HepG2 (cell line): ENCODE results near the gene SLC12A5. TPM values are rescaled to one million over a fixed set of nuclear protein-coding genes. Genes with fewer than 3 reads are reported as not detected.

ENCODE experiments used
- ATAC-seq: fragments of 200-7000 bp; cut with Tn5 transposase; 3 replicates; pipeline ENCODE4 v1.9.1; 2020; ENCODE audit warnings: mild to moderate bottlenecking, moderate library complexity
- BruUV-seq: library from RNA; stranded (reverse); fragments of 400-500 nt; replicated peaks from 2 replicates; lab custom pipeline; 2021; lab: Mats Ljungman, UMichigan
- CTCF ChIA-PET: fragments of 300-600 bp; formaldehyde crosslinking; extraction: SDS; loops from one replicate; lab custom pipeline; 2021; ENCODE audit warnings: low total read pairs, inconsistent platforms, low intra/inter-chr PET ratio; lab: Yijun Ruan, JAX
- POLR2A ChIA-PET: fragments of 350-600 bp; sonication (Branson Sonifier 250); formaldehyde crosslinking; loops from one replicate; lab custom pipeline; 2020; ENCODE audit warnings: antibody characterized with exemption, inconsistent platforms; lab: Yijun Ruan, JAX
- DNase-seq: peaks from one replicate; pipeline ENCODE4 v3.0.0-alpha.2; 2015; ENCODE audit warnings: low spot score
- FAIRE-seq: peaks from 3 replicates; lab custom pipeline; 2011; peaks lifted over from hg19 to GRCh38; lab: Jason Lieb, UNC
- H2AFZ ChIP-seq: one replicate; pipeline ENCODE4 v1.6.1; 2011; ENCODE audit warnings: low read length, inconsistent platforms
- H3K27ac ChIP-seq: fragments of 300-600 bp; 3 replicates; pipeline ENCODE4 v1.8.0; 2011; ENCODE audit warnings: mixed run types, mild to moderate bottlenecking, mixed read lengths, low read length, inconsistent platforms; ENCODE audit not compliant: insufficient read depth; ENCODE audit errors: extremely low read length
- H3K27me3 ChIP-seq, 2 experiments: fragments of 200-600 bp in 1 of 2; 2 replicates in 1 of 2; 3 replicates in 1 of 2; pipeline versions ENCODE4 v1.6.0 to v1.8.0; 2011; ENCODE audit warnings: low read length in 2 of 2, mild to moderate bottlenecking in 2 of 2, moderate library complexity in 2 of 2, inconsistent platforms in 1 of 2; ENCODE audit not compliant: insufficient read depth in 2 of 2, control insufficient read depth in 1 of 2
- H3K36me3 ChIP-seq, 2 experiments: fragments of 200-600 bp in 1 of 2; replicated peaks in 1 of 2; 2 replicates in 1 of 2; 3 replicates in 1 of 2; pipeline versions ENCODE4 v1.5.1 to v1.8.0; 2011; ENCODE audit warnings: low read length in 2 of 2, inconsistent platforms in 1 of 2; ENCODE audit not compliant: insufficient read depth in 2 of 2, control insufficient read depth in 1 of 2
- H3K4me1 ChIP-seq: 2 replicates; pipeline ENCODE4 v1.5.1; 2012; ENCODE audit warnings: low read length, inconsistent platforms; ENCODE audit not compliant: insufficient read depth
- H3K4me2 ChIP-seq: 2 replicates; pipeline ENCODE4 v1.6.0; 2011; ENCODE audit warnings: low read depth, low read length, inconsistent platforms
- H3K4me3 ChIP-seq, 3 experiments: fragments of 200-600 bp in 1 of 3; sonication (generic), shearing (Covaris generic) in 1 of 3; replicated peaks in 1 of 3; 2 replicates each; pipeline ENCODE4 v1.5.1; 2011 to 2016; ENCODE audit warnings: low read length in 3 of 3, inconsistent platforms in 2 of 3, low read depth in 2 of 3, mild to moderate bottlenecking in 2 of 3, control low read depth in 1 of 3, mixed read lengths in 1 of 3; ENCODE audit not compliant: insufficient read depth in 1 of 3
- H3K79me2 ChIP-seq: one replicate; pipeline ENCODE4 v1.6.1; 2011; ENCODE audit warnings: low read length, inconsistent platforms; ENCODE audit not compliant: insufficient read depth
- H3K9ac ChIP-seq: 2 replicates; pipeline ENCODE4 v1.6.0; 2011; ENCODE audit warnings: mild to moderate bottlenecking, low read depth, low read length, inconsistent platforms; ENCODE audit not compliant: insufficient read depth
- H3K9me3 ChIP-seq: 2 replicates; pipeline ENCODE4 v1.5.1; 2012; ENCODE audit warnings: mild to moderate bottlenecking, low read length
- H4K20me1 ChIP-seq: 2 replicates; pipeline ENCODE4 v1.6.0; 2011; ENCODE audit warnings: inconsistent platforms, mild to moderate bottlenecking, low read length, moderate library complexity; ENCODE audit not compliant: insufficient read depth
- ATF2 ChIP-seq: sonication (generic); formaldehyde crosslinking; IDR thresholded peaks from 2 replicates; pipeline ENCODE4 v1.4.0; 2020; ENCODE audit warnings: missing genetic modification reagents
- ATM ChIP-seq: fragments of 450-650 bp; IDR thresholded peaks from 2 replicates; pipeline ENCODE4 v1.7.1; 2017; ENCODE audit warnings: mild to moderate bottlenecking, borderline replicate concordance
- CHCHD3 ChIP-seq: sonication (generic); formaldehyde crosslinking; IDR thresholded peaks from 2 replicates; pipeline ENCODE4 v1.8.0; 2022; ENCODE audit warnings: mild to moderate bottlenecking, missing genetic modification reagents, moderate library complexity
- CREBL2 ChIP-seq: sonication (generic); formaldehyde crosslinking; IDR thresholded peaks from 2 replicates; pipeline ENCODE4 v1.8.1; 2023; ENCODE audit warnings: missing genetic modification reagents, mild to moderate bottlenecking, borderline replicate concordance
- HMG20A ChIP-seq: IDR thresholded peaks from 2 replicates; pipeline ENCODE4 v1.6.1; 2016; ENCODE audit warnings: borderline replicate concordance
- HNF1B ChIP-seq: sonication (generic); formaldehyde crosslinking; IDR thresholded peaks from 2 replicates; pipeline ENCODE4 v1.5.1; 2020; ENCODE audit warnings: mild to moderate bottlenecking, moderate library complexity, missing genetic modification reagents
- KDM5B ChIP-seq: sonication (generic); formaldehyde crosslinking; IDR thresholded peaks from 2 replicates; pipeline ENCODE4 v1.4.0; 2020; ENCODE audit warnings: missing genetic modification reagents, mild to moderate bottlenecking, borderline replicate concordance
- MXD4 ChIP-seq: IDR thresholded peaks from 2 replicates; pipeline ENCODE4 v1.6.1; 2016; ENCODE audit warnings: mild to moderate bottlenecking, missing biosample characterization, missing genetic modification reagents
- NAIF1 ChIP-seq: sonication (generic); formaldehyde crosslinking; IDR thresholded peaks from 2 replicates; pipeline ENCODE4 v1.5.0; 2020; ENCODE audit warnings: mild to moderate bottlenecking, missing genetic modification reagents, borderline replicate concordance
- PHF5A ChIP-seq: IDR thresholded peaks from one replicate; pipeline ENCODE4 v1.6.1; 2018; ENCODE audit warnings: low read depth, missing genetic modification reagents; ENCODE audit not compliant: unreplicated experiment
- SSRP1 ChIP-seq: IDR thresholded peaks from 2 replicates; pipeline ENCODE4 v1.6.1; 2016; ENCODE audit warnings: control low read depth
- STAG1 ChIP-seq: sonication (generic); formaldehyde crosslinking; IDR thresholded peaks from 2 replicates; pipeline ENCODE4 v1.4.0; 2020; ENCODE audit warnings: missing genetic modification reagents
- THAP9 ChIP-seq: sonication (generic); formaldehyde crosslinking; IDR thresholded peaks from 2 replicates; pipeline ENCODE4; 2020; ENCODE audit warnings: missing genetic modification reagents, mild to moderate bottlenecking, borderline replicate concordance
- ZFYVE20 ChIP-seq: sonication (generic); formaldehyde crosslinking; IDR thresholded peaks from 2 replicates; pipeline ENCODE4 v1.8.0; 2023; ENCODE audit warnings: low read depth, mild to moderate bottlenecking, moderate library complexity, missing genetic modification reagents, borderline replicate concordance
- ZNF335 ChIP-seq: sonication (generic); formaldehyde crosslinking; IDR thresholded peaks from 2 replicates; pipeline ENCODE4 v1.4.0; 2020; ENCODE audit warnings: missing genetic modification reagents
- ZNF567 ChIP-seq: sonication (generic); formaldehyde crosslinking; IDR thresholded peaks from 2 replicates; pipeline ENCODE4 v1.8.1; 2023; ENCODE audit warnings: mild to moderate bottlenecking, missing genetic modification reagents, borderline replicate concordance
- ZNF75D ChIP-seq: sonication (generic); formaldehyde crosslinking; IDR thresholded peaks from 2 replicates; pipeline ENCODE4 v1.8.1; 2023; ENCODE audit warnings: missing genetic modification reagents, mild to moderate bottlenecking, borderline replicate concordance
- ZSCAN31 ChIP-seq: sonication (generic); formaldehyde crosslinking; IDR thresholded peaks from 2 replicates; pipeline ENCODE4 v1.5.0; 2020; ENCODE audit warnings: low read depth, mild to moderate bottlenecking, missing genetic modification reagents
- WGBS: methylation state at CpG from one replicate; pipeline ENCODE4 v1.1.6; 2017; ENCODE audit warnings: low lambda C conversion rate; 5-methylcytosine and 5-hydroxymethylcytosine counted together
- in situ Hi-C: cut with HindIII; loops from 2 replicates; pipeline ENCODE4 v1.10.0; 2017; ENCODE audit warnings: low pct_unique_long_range_greater_than_20kb; ENCODE audit not compliant: extremely low pct_ligation_motif_present
- intact Hi-C: fragments of 100-400 bp; cut with micrococcal nuclease; formaldehyde crosslinking; loops from one replicate; pipeline ENCODE4 v1.10.0; 2022; ENCODE audit not compliant: unreplicated experiment
- polyA plus RNA-seq, 8 experiments: library from polyadenylated mRNA; depleted of rRNA in 3 of 8; stranded (reverse) in 7 of 8; unstranded in 1 of 8; fragments of >200 nt; fragmentation: Illumina TruSeq in 4 of 8; extraction: Trizol in 4 of 8; gene quantifications; 2 replicates each; pipeline versions ENCODE4 v1.2.1 to v1.2.3, GENCODE V29; 2011 to 2016; ENCODE audit warnings: low read depth in 4 of 8, missing spikeins in 1 of 8, mixed read lengths in 1 of 8; ENCODE audit not compliant: insufficient read depth in 1 of 8
- total RNA-seq, 5 experiments: library from RNA; depleted of rRNA; stranded (reverse); fragments of >200 nt; fragmentation: Illumina TruSeq; extraction: Trizol; gene quantifications; 2 replicates each; pipeline ENCODE4 v1.2.3, GENCODE V29; 2016; ENCODE audit warnings: low read depth in 1 of 5

Gene SLC12A5
- total and polyA plus RNA-seq, 2 of the 13 experiments (the other 11 are each of a cell fraction or from before 2014, with no cell fraction given): 4.3 to 5.4 TPM

- Histone ChIP-seq H2AFZ (no peak overlapping the region), H4K20me1 (peaks cover 15% of the 10 kb centered on the region), H3K4me1 (peaks cover 35% of the 10 kb centered on the region), H3K4me3 (peak overlapping the region; percentile 83 to 88 (median 84)), H3K36me3 (no peaks in the 10 kb centered on the region), H3K79me2 (no peaks in the 10 kb centered on the region), H3K27ac (no peak overlapping the region), H3K27me3 (no peaks in the 10 kb centered on the region), H3K4me2 (peak overlapping the region; percentile 100), H3K9ac (peak overlapping the region; percentile 25; the same call in 1 of the 2 replicates), H3K9me3 (no peaks in the 10 kb centered on the region)
- 4% methylated on average over 37 of the region's 37 CpGs for WGBS
- DNase-seq: peak; percentile 52
- no peak for FAIRE-seq
- CTCF ChIA-PET: interaction anchor here (0.7 to 3.5 kb wide), 4 partner anchors 8 to 129 kb away, joined by 3 to 17 read pairs (median 10); no protein-coding TSS in a partner anchor
- in situ Hi-C loops: loop anchor here (5.0 to 10.0 kb wide), 2 partner anchors 65 to 152 kb away; partner anchors contain the start of gene NCOA5
- no TSS peak for BruUV-seq
- ATAC-seq: peak; percentile 54
- POLR2A ChIA-PET: interaction anchor here (0.8 to 1.4 kb wide), 4 partner anchors 44 to 384 kb away, joined by 3 to 4 read pairs (median 3); partner anchors contain the start of gene ELMO2
- intact Hi-C loops: loop anchor here (1.0 to 2.0 kb wide), 3 partner anchors 19 to 154 kb away; partner anchors contain the start of gene NCOA5
- TF ChIP-seq CHCHD3 (CRISPR knock-in tag) (no peak), ZNF75D (no peak), KDM5B (CRISPR knock-in tag) (peak; percentile 91), THAP9 (CRISPR knock-in tag) (no peak), HMG20A (CRISPR knock-in tag) (no peak), ZFYVE20 (CRISPR knock-in tag) (no peak), PHF5A (CRISPR knock-in tag) (no peak), CREBL2 (no peak), STAG1 (CRISPR knock-in tag) (peak; percentile 65), ZNF335 (CRISPR knock-in tag) (no peak), ZNF567 (CRISPR knock-in tag) (no peak), ATF2 (CRISPR knock-in tag) (no peak), NAIF1 (no peak), ATM (no peak), MXD4 (CRISPR knock-in tag) (no peak), SSRP1 (CRISPR knock-in tag) (no peak), HNF1B (CRISPR knock-in tag) (no peak), ZSCAN31 (CRISPR knock-in tag) (0 out of 2 replicates have a peak, but pooled peaks have one; percentile 8)
Observed at GRCh38 chr20:46022411-46023147, 6.4 kb upstream of the SLC12A5 start.
